HepG2 (cell line): ENCODE results near the gene SLC35B2. TPM values are rescaled to one million over a fixed set of nuclear protein-coding genes. Genes with fewer than 3 reads are reported as not detected.
A peak's percentile ranks its signal among the peaks of the same experiment; 100 is the strongest.

Source experiments
- AGO1 ChIP-seq: fragments of 200-400 bp; formaldehyde crosslinking; IDR thresholded peaks from 2 replicates; pipeline ENCODE4 v1.6.1; 2017; ENCODE audit warnings: mild to moderate bottlenecking, low read depth, low read length, moderate library complexity; ENCODE audit not compliant: poor library complexity, severe bottlenecking
- AKAP8 ChIP-seq: sonication (generic); formaldehyde crosslinking; IDR thresholded peaks from 2 replicates; pipeline ENCODE4 v1.5.1; 2020; ENCODE audit warnings: mild to moderate bottlenecking, missing genetic modification reagents
- EED ChIP-seq: sonication (generic); formaldehyde crosslinking; IDR thresholded peaks from 2 replicates; pipeline ENCODE4 v1.5.0; 2020; ENCODE audit warnings: mild to moderate bottlenecking, missing genetic modification reagents
- ELF4 ChIP-seq: sonication (generic); formaldehyde crosslinking; IDR thresholded peaks from 2 replicates; pipeline ENCODE4 v1.5.0; 2020; ENCODE audit warnings: missing genetic modification reagents, mild to moderate bottlenecking, moderate library complexity, borderline replicate concordance
- KAT8 ChIP-seq: IDR thresholded peaks from 2 replicates; pipeline ENCODE4 v1.6.1; 2016; ENCODE audit warnings: missing genetic modification reagents, missing compliant biosample characterization
- MED1 ChIP-seq: sonication (generic); formaldehyde crosslinking; IDR thresholded peaks from 2 replicates; pipeline ENCODE4 v1.4.0; 2020; ENCODE audit warnings: missing genetic modification reagents
- MED8 ChIP-seq: sonication (generic); formaldehyde crosslinking; IDR thresholded peaks from 2 replicates; pipeline ENCODE4 v1.8.1; 2023; ENCODE audit warnings: mild to moderate bottlenecking, missing genetic modification reagents; ENCODE audit not compliant: insufficient replicate concordance
- NFE2 ChIP-seq: sonication (generic); formaldehyde crosslinking; IDR thresholded peaks from 2 replicates; pipeline ENCODE4 v1.4.0; 2020; ENCODE audit warnings: missing genetic modification reagents
- PCBP2 ChIP-seq: fragments of 200-400 bp; formaldehyde crosslinking; optimal IDR thresholded peaks from 2 replicates; pipeline ENCODE3; 2018; ENCODE audit warnings: low read length, low read depth; ENCODE audit not compliant: poor library complexity, severe bottlenecking
- PHB2 ChIP-seq: fragments of 450-650 bp; IDR thresholded peaks from 2 replicates; pipeline ENCODE4 v1.6.1; 2018; ENCODE audit not compliant: partially characterized antibody
- POLR2AphosphoS2 ChIP-seq: IDR thresholded peaks from 2 replicates; pipeline ENCODE4 v1.6.1; 2011; ENCODE audit warnings: low read depth, low read length, improper control_type of control experiment
- RBFOX2 ChIP-seq: fragments of 200-400 bp; formaldehyde crosslinking; IDR thresholded peaks from 2 replicates; pipeline ENCODE4 v1.6.1; 2017; ENCODE audit warnings: low read depth, mild to moderate bottlenecking, low read length
- TBX2 ChIP-seq: sonication (generic); formaldehyde crosslinking; IDR thresholded peaks from 2 replicates; pipeline ENCODE4 v1.5.0; 2020; ENCODE audit warnings: missing genetic modification reagents, mild to moderate bottlenecking, borderline replicate concordance
- XRCC5 ChIP-seq: fragments of 200-400 bp; formaldehyde crosslinking; optimal IDR thresholded peaks from 2 replicates; pipeline ENCODE3; 2017; ENCODE audit warnings: mild to moderate bottlenecking, low read length
- ZEB1 ChIP-seq: IDR thresholded peaks from 2 replicates; pipeline ENCODE4 v1.6.1; 2012; ENCODE audit warnings: mild to moderate bottlenecking, low read depth, inconsistent platforms; ENCODE audit not compliant: insufficient replicate concordance
- ZNF350 ChIP-seq: sonication (generic); formaldehyde crosslinking; IDR thresholded peaks from 2 replicates; pipeline ENCODE4 v1.4.0; 2020; ENCODE audit warnings: mild to moderate bottlenecking, low read depth, missing genetic modification reagents, borderline replicate concordance
- ZNF383 ChIP-seq: sonication (generic); formaldehyde crosslinking; IDR thresholded peaks from 2 replicates; pipeline ENCODE4 v1.4.0; 2020; ENCODE audit warnings: missing genetic modification reagents, mild to moderate bottlenecking, borderline replicate concordance
- ZNF577 ChIP-seq: sonication (generic); formaldehyde crosslinking; IDR thresholded peaks from 2 replicates; pipeline ENCODE4 v1.4.0; 2020; ENCODE audit warnings: mild to moderate bottlenecking, low read depth, missing genetic modification reagents, borderline replicate concordance
- ZNF619 ChIP-seq: sonication (generic); formaldehyde crosslinking; IDR thresholded peaks from 2 replicates; pipeline ENCODE4 v1.4.0; 2020; ENCODE audit warnings: mild to moderate bottlenecking, missing genetic modification reagents
- ZNF709 ChIP-seq: sonication (generic); formaldehyde crosslinking; IDR thresholded peaks from 2 replicates; pipeline ENCODE4 v1.5.0; 2020; ENCODE audit warnings: mild to moderate bottlenecking, missing genetic modification reagents
- ZNF879 ChIP-seq: sonication (generic); formaldehyde crosslinking; IDR thresholded peaks from 2 replicates; pipeline ENCODE4 v1.8.1; 2023; ENCODE audit warnings: missing genetic modification reagents
- ZNF891 ChIP-seq: sonication (generic); formaldehyde crosslinking; IDR thresholded peaks from 2 replicates; pipeline ENCODE4 v1.5.0; 2020; ENCODE audit warnings: mild to moderate bottlenecking, missing genetic modification reagents
- polyA plus RNA-seq, 8 experiments: library from polyadenylated mRNA; depleted of rRNA in 3 of 8; stranded (reverse) in 7 of 8; unstranded in 1 of 8; fragments of >200 nt; fragmentation: Illumina TruSeq in 4 of 8; extraction: Trizol in 4 of 8; gene quantifications; 2 replicates each; pipeline versions ENCODE4 v1.2.1 to v1.2.3, GENCODE V29; 2011 to 2016; ENCODE audit warnings: low read depth in 4 of 8, missing spikeins in 1 of 8, mixed read lengths in 1 of 8; ENCODE audit not compliant: insufficient read depth in 1 of 8
- total RNA-seq, 5 experiments: library from RNA; depleted of rRNA; stranded (reverse); fragments of >200 nt; fragmentation: Illumina TruSeq; extraction: Trizol; gene quantifications; 2 replicates each; pipeline ENCODE4 v1.2.3, GENCODE V29; 2016; ENCODE audit warnings: low read depth in 1 of 5
- TF ChIP-seq, protein P1 (sequence below): sonication (generic); formaldehyde crosslinking; IDR thresholded peaks from 2 replicates; pipeline ENCODE4 v1.4.0; 2020; ENCODE audit warnings: missing genetic modification reagents, borderline replicate concordance
- TF ChIP-seq, protein P2 (sequence below): sonication (generic); formaldehyde crosslinking; IDR thresholded peaks from 2 replicates; pipeline ENCODE4 v1.4.0; 2020; ENCODE audit warnings: mild to moderate bottlenecking, missing genetic modification reagents
- TF ChIP-seq, protein P3 (sequence below): IDR thresholded peaks from 2 replicates; pipeline ENCODE4 v1.6.1; 2016; ENCODE audit warnings: low read depth, control low read depth

SLC35B2 gene
- total and polyA plus RNA-seq, 2 of the 13 experiments (the other 11 are each of a cell fraction or from before 2014, with no cell fraction given): 61.1 to 148 TPM

DNA sequence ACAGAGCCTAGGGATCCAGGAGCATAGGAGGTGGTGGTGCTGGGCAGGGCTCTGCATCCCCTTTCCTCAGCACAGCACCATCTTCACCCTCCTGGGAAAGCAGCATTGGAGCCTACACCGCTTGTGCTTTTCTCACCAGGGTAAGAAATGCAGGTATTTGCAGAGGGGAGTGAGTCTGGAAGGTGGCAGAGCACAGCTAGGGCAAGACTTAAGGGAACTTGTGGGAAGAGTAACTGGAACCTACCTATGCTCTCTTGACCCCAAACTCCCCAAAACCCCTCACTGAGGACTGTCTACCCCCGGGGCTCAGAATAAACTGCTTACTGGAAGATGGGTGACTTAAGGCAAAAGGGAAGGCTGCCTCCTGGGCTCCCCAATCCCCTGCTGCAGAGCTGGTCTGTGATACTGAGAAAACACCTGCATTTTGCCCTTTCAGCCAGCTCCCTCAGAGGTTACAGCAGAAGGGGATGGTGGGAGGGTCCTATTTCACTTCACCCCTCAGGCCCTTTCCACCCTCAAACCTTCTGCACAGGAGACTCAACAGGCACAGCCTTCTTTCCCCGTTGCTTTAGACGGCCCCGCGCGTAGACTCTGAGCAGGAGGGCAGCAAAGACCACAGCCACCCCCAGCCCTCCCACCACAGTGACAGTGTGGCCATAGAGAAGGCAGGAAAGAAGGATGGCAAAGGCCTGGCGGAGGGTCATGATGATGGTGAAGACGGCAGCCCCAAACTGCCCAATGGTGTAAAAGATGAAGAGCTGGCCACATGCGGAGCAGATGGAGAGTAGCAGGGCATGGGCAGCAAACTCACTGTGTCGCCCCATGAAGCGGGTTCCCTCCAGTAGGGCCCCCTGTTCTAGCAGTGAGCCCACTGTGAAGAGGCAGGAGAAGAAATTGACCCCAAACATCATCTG is 2.9 kb downstream of the SLC35B2 start (continued):
- TF ChIP-seq, protein P1, sequence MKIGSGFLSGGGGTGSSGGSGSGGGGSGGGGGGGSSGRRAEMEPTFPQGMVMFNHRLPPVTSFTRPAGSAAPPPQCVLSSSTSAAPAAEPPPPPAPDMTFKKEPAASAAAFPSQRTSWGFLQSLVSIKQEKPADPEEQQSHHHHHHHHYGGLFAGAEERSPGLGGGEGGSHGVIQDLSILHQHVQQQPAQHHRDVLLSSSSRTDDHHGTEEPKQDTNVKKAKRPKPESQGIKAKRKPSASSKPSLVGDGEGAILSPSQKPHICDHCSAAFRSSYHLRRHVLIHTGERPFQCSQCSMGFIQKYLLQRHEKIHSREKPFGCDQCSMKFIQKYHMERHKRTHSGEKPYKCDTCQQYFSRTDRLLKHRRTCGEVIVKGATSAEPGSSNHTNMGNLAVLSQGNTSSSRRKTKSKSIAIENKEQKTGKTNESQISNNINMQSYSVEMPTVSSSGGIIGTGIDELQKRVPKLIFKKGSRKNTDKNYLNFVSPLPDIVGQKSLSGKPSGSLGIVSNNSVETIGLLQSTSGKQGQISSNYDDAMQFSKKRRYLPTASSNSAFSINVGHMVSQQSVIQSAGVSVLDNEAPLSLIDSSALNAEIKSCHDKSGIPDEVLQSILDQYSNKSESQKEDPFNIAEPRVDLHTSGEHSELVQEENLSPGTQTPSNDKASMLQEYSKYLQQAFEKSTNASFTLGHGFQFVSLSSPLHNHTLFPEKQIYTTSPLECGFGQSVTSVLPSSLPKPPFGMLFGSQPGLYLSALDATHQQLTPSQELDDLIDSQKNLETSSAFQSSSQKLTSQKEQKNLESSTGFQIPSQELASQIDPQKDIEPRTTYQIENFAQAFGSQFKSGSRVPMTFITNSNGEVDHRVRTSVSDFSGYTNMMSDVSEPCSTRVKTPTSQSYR (CRISPR knock-in tag): no peak
- TF ChIP-seq ZNF619 (CRISPR knock-in tag) (no peak), EED (CRISPR knock-in tag) (no peak), ZEB1 (no peak), MED8 (CRISPR knock-in tag) (peak; percentile 41), ZNF350 (no peak; the same call in 1 of the 2 replicates), PCBP2 (no peak), AKAP8 (peak; percentile 42; the same call in 1 of the 2 replicates), ZNF879 (no peak), PHB2 (no peak), NFE2 (CRISPR knock-in tag) (no peak), POLR2AphosphoS2 (peak; percentile 94), MED1 (0 out of 2 replicates have a peak, but pooled peaks have one; percentile 12), TBX2 (CRISPR knock-in tag) (no peak), KAT8 (CRISPR knock-in tag) (no peak), RBFOX2 (peak; percentile 63), ZNF891 (no peak), XRCC5 (peak; percentile 33), ELF4 (CRISPR knock-in tag) (no peak), AGO1 (peak; percentile 75), ZNF577 (CRISPR knock-in tag) (no peak), ZNF383 (0 out of 2 replicates have a peak, but pooled peaks have one; percentile 62), ZNF709 (CRISPR knock-in tag) (no peak)
- TF ChIP-seq, protein P2, sequence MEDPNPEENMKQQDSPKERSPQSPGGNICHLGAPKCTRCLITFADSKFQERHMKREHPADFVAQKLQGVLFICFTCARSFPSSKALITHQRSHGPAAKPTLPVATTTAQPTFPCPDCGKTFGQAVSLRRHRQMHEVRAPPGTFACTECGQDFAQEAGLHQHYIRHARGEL: 0 out of 2 replicates have a peak, but pooled peaks have one; percentile 31
- TF ChIP-seq, protein P3, sequence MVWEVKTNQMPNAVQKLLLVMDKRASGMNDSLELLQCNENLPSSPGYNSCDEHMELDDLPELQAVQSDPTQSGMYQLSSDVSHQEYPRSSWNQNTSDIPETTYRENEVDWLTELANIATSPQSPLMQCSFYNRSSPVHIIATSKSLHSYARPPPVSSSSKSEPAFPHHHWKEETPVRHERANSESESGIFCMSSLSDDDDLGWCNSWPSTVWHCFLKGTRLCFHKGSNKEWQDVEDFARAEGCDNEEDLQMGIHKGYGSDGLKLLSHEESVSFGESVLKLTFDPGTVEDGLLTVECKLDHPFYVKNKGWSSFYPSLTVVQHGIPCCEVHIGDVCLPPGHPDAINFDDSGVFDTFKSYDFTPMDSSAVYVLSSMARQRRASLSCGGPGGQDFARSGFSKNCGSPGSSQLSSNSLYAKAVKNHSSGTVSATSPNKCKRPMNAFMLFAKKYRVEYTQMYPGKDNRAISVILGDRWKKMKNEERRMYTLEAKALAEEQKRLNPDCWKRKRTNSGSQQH (CRISPR knock-in tag): 0 out of 2 replicates have a peak, but pooled peaks have one; percentile 12
